Lower leg skin (tissue), 4 donors: Measurements from ENCODE around the gene TMPRSS3. TPM values are rescaled to one million over a fixed set of nuclear protein-coding genes. Genes with fewer than 3 reads are reported as not detected.

Source experiments
- DNase-seq, 2 donors: peaks; one replicate each; pipeline ENCODE4 v3.0.0-alpha.2; 2019; ENCODE audit warnings: low spot score in 2 of 2
- H3K4me3 ChIP-seq: fragments of 200-600 bp; sonication (generic); 2 replicates; pipeline ENCODE4 v1.5.1; 2017; ENCODE audit warnings: mild to moderate bottlenecking, low read depth; ENCODE audit not compliant: poor library complexity, severe bottlenecking
- CTCF ChIP-seq, 3 donors: fragments of 450-650 bp; IDR thresholded peaks; one replicate each; pipeline ENCODE4 v1.5.1; 2016; ENCODE audit warnings: antibody characterized with exemption in 3 of 3, mild to moderate bottlenecking in 3 of 3, moderate library complexity in 2 of 3
- POLR2A ChIP-seq, 2 donors: fragments of 450-650 bp; IDR thresholded peaks; one replicate each; pipeline ENCODE4 v1.6.1; 2016 to 2017; ENCODE audit warnings: antibody characterized with exemption in 2 of 2, mild to moderate bottlenecking in 1 of 2, moderate library complexity in 1 of 2
- WGBS, 2 donors: methylation state at CpG; one replicate each; pipeline ENCODE4 v1.1.5; 2018; 5-methylcytosine and 5-hydroxymethylcytosine counted together
- intact Hi-C: fragments of 100-400 bp; cut with DNase I; formaldehyde crosslinking; loops from one replicate; pipeline ENCODE4 v1.15.0; 2023; ENCODE audit warnings: low total_unique reads
- total RNA-seq, 4 donors: library from RNA; depleted of rRNA; stranded (reverse); fragments of >200 nt; gene quantifications; one replicate each; pipeline ENCODE4 v1.1.0, GENCODE V29; 2016

TMPRSS3 gene
- total RNA-seq, 4 donors from 2014 or later = 0.19 to 0.78 (median 0.36) TPM

GRCh38 chr21:42393443-42393950 lies 2.4 kb downstream of the TMPRSS3 start:
- H3K4me3 ChIP-seq = no peak overlapping the region
- DNase-seq = no peak
- intact Hi-C loops = no loop called here
- TF ChIP-seq CTCF (IDR thresholded peaks at IDR 0.05) = no peak
- TF ChIP-seq POLR2A (IDR thresholded peaks at IDR 0.05) = no peak
- 78 to 82% methylated on average over 8 of the region's 8 CpGs for whole genome bisulfite sequencing, 2 donors

GRCh38 chr21:42392731-42393442 lies 3.0 kb downstream of the TMPRSS3 start:
- DNase-seq = no peak
- no peak overlapping the region for H3K4me3 ChIP-seq
- 69 to 85% methylated on average over 17 of the region's 17 CpGs for WGBS, 2 donors
- intact Hi-C loops = no loop called here
- no peak for TF ChIP-seq CTCF (IDR thresholded peaks at IDR 0.05)
- TF ChIP-seq POLR2A (IDR thresholded peaks at IDR 0.05) = no peak

GRCh38 chr21:42391297-42391696 lies 4.6 kb downstream of the TMPRSS3 start:
- H3K4me3 ChIP-seq = no peak overlapping the region
- intact Hi-C loops = no loop called here
- no peak for DNase-seq
- 89% methylated on average over 5 of the region's 5 CpGs for WGBS, 2 donors
- TF ChIP-seq CTCF (IDR thresholded peaks at IDR 0.05) (no peak), POLR2A (IDR thresholded peaks at IDR 0.05) (no peak)

GRCh38 chr21:42390696-42391095 lies 5.2 kb downstream of the TMPRSS3 start:
- intact Hi-C loops = no loop called here
- no peak for TF ChIP-seq CTCF (IDR thresholded peaks at IDR 0.05)
- no peak for TF ChIP-seq POLR2A (IDR thresholded peaks at IDR 0.05)
- WGBS, 2 donors = 47 to 53% methylated on average over 2 of the region's 2 CpGs
- DNase-seq = no peak
- H3K4me3 ChIP-seq = no peak overlapping the region

GRCh38 chr21:42390193-42390592 lies 5.7 kb downstream of the TMPRSS3 start:
- TF ChIP-seq CTCF (IDR thresholded peaks at IDR 0.05) = no peak
- no peak for TF ChIP-seq POLR2A (IDR thresholded peaks at IDR 0.05)
- no peak overlapping the region for H3K4me3 ChIP-seq
- WGBS, 2 donors = 62 to 73% methylated on average over 5 of the region's 5 CpGs
- intact Hi-C loops = no loop called here
- DNase-seq = no peak

GRCh38 chr21:42389449-42389835 lies 6.4 kb downstream of the TMPRSS3 start:
- TF ChIP-seq CTCF (IDR thresholded peaks at IDR 0.05) (no peak), POLR2A (IDR thresholded peaks at IDR 0.05) (no peak)
- DNase-seq = no peak
- no peak overlapping the region for H3K4me3 ChIP-seq
- intact Hi-C loops = no loop called here
- WGBS, 2 donors = 71 to 79% methylated on average over 6 of the region's 6 CpGs
